Thoracic aorta (tissue), 2 donors: ENCODE results near the gene SSBP4. TPM values are rescaled to one million over a fixed set of nuclear protein-coding genes. Genes with fewer than 3 reads are reported as not detected.

Experiments
- ATAC-seq: fragments of 150-250 bp; one replicate; pipeline ENCODE4 v1.8.0; 2017; ENCODE audit warnings: low read depth; ENCODE audit not compliant: insufficient number of reproducible peaks, low FRiP score
- DNase-seq: peaks from one replicate; pipeline ENCODE4 v3.0.0-alpha.2; 2020; ENCODE audit warnings: low spot score
- H3K27ac ChIP-seq, 2 donors: fragments of 200-600 bp; sonication (generic); 1 replicate in 1 of 2; 2 replicates in 1 of 2; pipeline ENCODE4 v1.5.1; 2016; ENCODE audit warnings: mild to moderate bottlenecking in 2 of 2, moderate library complexity in 2 of 2
- H3K27me3 ChIP-seq: fragments of 200-600 bp; sonication (generic); replicated peaks from 2 replicates; pipeline ENCODE4 v1.6.0; 2016; ENCODE audit warnings: mild to moderate bottlenecking; ENCODE audit not compliant: insufficient read depth
- H3K36me3 ChIP-seq: fragments of 200-600 bp; sonication (generic); one replicate; pipeline ENCODE4 v1.5.1; 2016
- H3K4me1 ChIP-seq, 2 donors: fragments of 200-600 bp; sonication (generic); 1 replicate in 1 of 2; 2 replicates in 1 of 2; pipeline versions ENCODE4 v1.5.1 to v1.6.0; 2016; ENCODE audit warnings: low read depth in 2 of 2, mild to moderate bottlenecking in 1 of 2; ENCODE audit not compliant: control insufficient read depth in 1 of 2
- H3K4me3 ChIP-seq: fragments of 200-600 bp; sonication (generic); 2 replicates; pipeline ENCODE4 v1.5.1; 2016; ENCODE audit warnings: mild to moderate bottlenecking
- H3K9me3 ChIP-seq: fragments of 200-600 bp; sonication (generic); 2 replicates; pipeline ENCODE4 v1.5.1; 2016
- total RNA-seq, 2 donors: library from RNA; depleted of rRNA; stranded (reverse); fragments of >200 nt; gene quantifications; one replicate each; pipeline versions ENCODE4 v1.1.0 to v1.2.3, GENCODE V29; 2016
- TF ChIP-seq, protein P1 (sequence below): fragments of 200-600 bp; sonication (generic); IDR thresholded peaks from one replicate; pipeline ENCODE4 v1.5.1; 2019; ENCODE audit warnings: antibody characterized with exemption

The SSBP4 gene
- total RNA-seq, 2 donors from 2014 or later, result 87.7 to 94.9 TPM

DNA sequence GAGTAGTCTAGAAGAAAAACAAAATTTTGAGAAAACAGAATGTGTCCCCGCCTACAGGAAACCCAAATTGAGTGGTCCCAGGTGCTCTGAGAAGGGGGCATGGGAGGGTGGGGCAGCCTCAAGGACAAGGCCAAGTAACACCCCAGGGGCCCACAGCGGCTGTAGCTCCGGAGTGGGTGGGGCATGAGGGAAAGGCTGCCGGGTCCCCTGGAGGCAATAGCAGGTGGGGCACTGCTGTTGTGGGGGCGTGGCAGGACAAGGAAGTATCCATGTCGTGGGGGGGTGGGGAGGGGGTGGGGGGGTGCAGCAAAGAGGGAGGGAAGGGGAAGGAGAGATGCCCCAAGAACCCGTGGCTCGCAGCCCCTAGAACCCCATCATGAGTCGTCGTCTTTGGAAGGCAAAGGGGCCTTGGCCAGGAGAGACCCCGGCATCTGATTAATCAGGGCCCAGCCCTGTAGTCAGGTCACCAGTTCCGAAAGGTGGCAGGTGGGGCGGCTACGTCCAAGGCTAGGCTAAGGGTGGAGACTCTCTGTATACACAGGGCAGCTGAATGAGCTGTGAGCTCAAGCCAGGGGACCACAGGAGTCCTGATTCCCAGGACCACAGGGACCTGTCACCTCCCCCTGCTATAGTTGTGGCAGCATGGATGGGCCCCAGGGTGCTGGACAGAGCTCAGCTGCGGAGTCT, 26.2 kb downstream of the SSBP4 start:
- Histone ChIP-seq H3K27me3 (no peaks in the 10 kb centered on the region), H3K4me3 (no peak overlapping the region), H3K9me3 (no peaks in the 10 kb centered on the region), H3K4me1 (peaks cover 0 to 12% of the 10 kb centered on the region in 2 donors), H3K36me3 (peaks cover 57% of the 10 kb centered on the region), H3K27ac (no peak overlapping the region)
- TF ChIP-seq, protein P1, sequence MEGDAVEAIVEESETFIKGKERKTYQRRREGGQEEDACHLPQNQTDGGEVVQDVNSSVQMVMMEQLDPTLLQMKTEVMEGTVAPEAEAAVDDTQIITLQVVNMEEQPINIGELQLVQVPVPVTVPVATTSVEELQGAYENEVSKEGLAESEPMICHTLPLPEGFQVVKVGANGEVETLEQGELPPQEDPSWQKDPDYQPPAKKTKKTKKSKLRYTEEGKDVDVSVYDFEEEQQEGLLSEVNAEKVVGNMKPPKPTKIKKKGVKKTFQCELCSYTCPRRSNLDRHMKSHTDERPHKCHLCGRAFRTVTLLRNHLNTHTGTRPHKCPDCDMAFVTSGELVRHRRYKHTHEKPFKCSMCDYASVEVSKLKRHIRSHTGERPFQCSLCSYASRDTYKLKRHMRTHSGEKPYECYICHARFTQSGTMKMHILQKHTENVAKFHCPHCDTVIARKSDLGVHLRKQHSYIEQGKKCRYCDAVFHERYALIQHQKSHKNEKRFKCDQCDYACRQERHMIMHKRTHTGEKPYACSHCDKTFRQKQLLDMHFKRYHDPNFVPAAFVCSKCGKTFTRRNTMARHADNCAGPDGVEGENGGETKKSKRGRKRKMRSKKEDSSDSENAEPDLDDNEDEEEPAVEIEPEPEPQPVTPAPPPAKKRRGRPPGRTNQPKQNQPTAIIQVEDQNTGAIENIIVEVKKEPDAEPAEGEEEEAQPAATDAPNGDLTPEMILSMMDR, result no peak
- DNase-seq, result no peak
- no peak for ATAC-seq

DNA sequence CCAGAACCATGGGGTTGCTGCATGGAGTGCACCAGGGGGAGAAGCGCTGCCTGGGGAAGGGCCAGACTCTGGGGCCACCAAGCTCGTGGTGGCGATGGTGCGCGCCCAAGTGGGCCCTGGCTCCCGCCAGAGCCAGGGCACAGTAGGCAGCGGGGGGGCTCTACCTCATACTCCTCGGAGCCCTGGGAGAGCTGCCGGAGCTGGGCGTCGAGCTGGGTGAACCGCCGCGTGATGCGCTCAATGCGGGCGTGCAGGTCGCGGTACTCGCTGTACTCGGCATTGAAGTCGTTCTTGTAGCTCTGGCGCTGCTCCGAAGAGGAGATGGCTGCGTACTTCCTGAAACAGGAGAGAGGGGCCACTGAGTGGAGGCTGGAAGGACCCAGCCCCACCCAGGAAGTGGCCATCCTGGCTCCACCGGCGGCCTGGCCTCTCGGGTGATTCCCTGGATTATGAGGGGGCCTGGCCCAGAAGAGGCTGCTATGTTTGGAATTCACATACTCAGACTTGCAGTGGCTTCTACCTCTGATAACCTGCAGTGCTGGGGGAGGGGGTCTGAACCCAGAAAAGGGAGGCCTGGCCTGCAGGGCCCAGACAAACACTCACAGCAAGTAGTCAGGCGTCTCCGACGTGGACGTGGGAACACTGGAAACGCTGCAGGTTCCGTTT, 27.1 kb downstream of the SSBP4 start:
- no peak overlapping the region for H3K4me3 ChIP-seq
- ATAC-seq, result no peak
- peaks cover 0 to 11% of the 10 kb centered on the region in 2 donors for H3K4me1 ChIP-seq
- H3K36me3 ChIP-seq, result peaks cover 65% of the 10 kb centered on the region
- TF ChIP-seq, protein P1, result no peak
- H3K27me3 ChIP-seq, result no peaks in the 10 kb centered on the region
- H3K27ac ChIP-seq, result no peak overlapping the region
- no peaks in the 10 kb centered on the region for H3K9me3 ChIP-seq
- no peak for DNase-seq

DNA sequence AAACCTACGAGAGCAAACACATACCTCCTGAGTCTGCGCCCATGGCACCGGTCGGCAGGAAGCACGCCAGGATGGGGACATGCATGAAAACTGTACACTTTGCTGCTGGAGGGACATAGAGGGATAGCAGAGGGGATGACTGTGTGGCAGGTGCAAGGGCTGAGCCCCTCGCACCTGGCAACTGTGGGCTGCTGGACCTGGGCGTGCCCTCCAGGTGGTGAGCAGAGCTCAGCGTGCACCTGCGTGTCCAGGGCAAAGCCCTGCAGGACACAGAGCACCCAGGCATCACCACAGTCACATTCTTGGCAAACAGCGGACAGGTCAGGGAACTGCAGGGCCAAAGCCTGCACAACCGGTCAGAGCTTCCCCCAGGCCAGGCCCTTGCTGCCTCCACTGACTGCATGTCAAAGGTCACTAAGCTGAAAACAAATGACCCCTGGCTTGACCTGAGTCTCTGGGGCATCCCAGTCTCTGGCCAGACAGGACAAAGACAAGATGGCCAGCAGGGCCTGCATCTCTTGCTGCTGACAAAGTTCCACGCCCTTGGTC, 27.7 kb downstream of the SSBP4 start:
- no peak overlapping the region for H3K27ac ChIP-seq
- no peaks in the 10 kb centered on the region for H3K27me3 ChIP-seq
- DNase-seq, result no peak
- H3K4me3 ChIP-seq, result no peak overlapping the region
- TF ChIP-seq, protein P1, result no peak
- peaks cover 0 to 8% of the 10 kb centered on the region in 2 donors for H3K4me1 ChIP-seq
- no peak for ATAC-seq
- H3K36me3 ChIP-seq, result peaks cover 70% of the 10 kb centered on the region
- no peaks in the 10 kb centered on the region for H3K9me3 ChIP-seq

DNA sequence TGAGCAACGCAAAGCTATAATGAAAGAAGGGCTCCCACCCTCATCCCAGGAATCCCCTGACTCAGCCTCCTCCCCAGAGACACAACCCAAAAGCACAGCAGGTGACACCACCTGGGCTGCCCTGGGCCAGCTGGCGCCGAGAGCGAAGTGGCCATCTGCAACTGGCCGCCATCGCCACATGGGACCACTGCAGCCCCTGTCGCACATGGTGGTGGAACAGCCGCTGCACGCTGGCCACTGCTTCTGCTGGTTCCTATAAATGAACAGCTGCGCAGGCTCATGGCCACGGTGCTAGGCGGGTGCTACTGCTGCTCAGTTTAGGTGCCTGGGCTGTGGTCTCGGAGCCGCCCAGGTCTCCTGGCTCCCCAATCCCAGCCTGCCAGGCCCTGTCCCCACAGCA, 30.4 kb downstream of the SSBP4 start:
- H3K27ac ChIP-seq, result no peak overlapping the region
- no peaks in the 10 kb centered on the region for H3K9me3 ChIP-seq
- H3K36me3 ChIP-seq, result peaks cover 62% of the 10 kb centered on the region
- ATAC-seq (no peak), DNase-seq (no peak)
- TF ChIP-seq, protein P1, result no peak
- no peaks in the 10 kb centered on the region for H3K27me3 ChIP-seq
- H3K4me3 ChIP-seq, result no peak overlapping the region
- peaks cover 0 to 8% of the 10 kb centered on the region in 2 donors for H3K4me1 ChIP-seq
